Mesothelial cell of epicardium (in vitro differentiated cells): ENCODE results near the gene RAC3. TPM values are rescaled to one million over a fixed set of nuclear protein-coding genes. Genes with fewer than 3 reads are reported as not detected.
A peak's percentile ranks its signal among the peaks of the same experiment; 100 is the strongest.

ENCODE experiments used
- DNase-seq, 2 experiments: peaks; one replicate each; pipeline ENCODE4 v3.0.0; 2021; ENCODE audit warnings: low spot score in 2 of 2; ENCODE audit not compliant: unreplicated experiment in 2 of 2
- H3K27ac Mint-ChIP-seq: 2 replicates; pipeline ENCODE4 v1.8.0; 2021; ENCODE audit warnings: mixed read lengths
- H3K27me3 Mint-ChIP-seq: 2 replicates; pipeline ENCODE4 v1.8.0; 2021; ENCODE audit warnings: low read depth, mixed read lengths
- H3K36me3 Mint-ChIP-seq: 2 replicates; pipeline ENCODE4 v1.8.0; 2021; ENCODE audit warnings: mixed read lengths
- H3K4me1 Mint-ChIP-seq: 2 replicates; pipeline ENCODE4 v1.8.0; 2021; ENCODE audit warnings: mixed read lengths
- H3K4me3 Mint-ChIP-seq: 2 replicates; pipeline ENCODE4 v1.8.0; 2021; ENCODE audit warnings: mild to moderate bottlenecking, moderate library complexity, mixed read lengths
- H3K9me3 Mint-ChIP-seq: 2 replicates; pipeline ENCODE4 v1.8.0; 2021; ENCODE audit warnings: mixed read lengths
- total RNA-seq: library from RNA; stranded (reverse); gene quantifications from 3 replicates; pipeline ENCODE4 v1.2.1, GENCODE V29; 2021
- TF ChIP-seq, protein P1 (sequence below): fragments of 200-600 bp; sonication (generic); IDR thresholded peaks from one replicate; pipeline ENCODE4 v1.5.0; 2021; ENCODE audit warnings: antibody characterized with exemption; ENCODE audit not compliant: unreplicated experiment

RAC3 gene
- total RNA-seq, 1 donor from 2014 or later: 34.6 TPM

GRCh38 chr17:82024859-82025258 lies 6.6 kb upstream of the RAC3 start:
- peaks cover 18% of the 10 kb centered on the region for H3K4me1 Mint-ChIP-seq
- TF ChIP-seq, protein P1, sequence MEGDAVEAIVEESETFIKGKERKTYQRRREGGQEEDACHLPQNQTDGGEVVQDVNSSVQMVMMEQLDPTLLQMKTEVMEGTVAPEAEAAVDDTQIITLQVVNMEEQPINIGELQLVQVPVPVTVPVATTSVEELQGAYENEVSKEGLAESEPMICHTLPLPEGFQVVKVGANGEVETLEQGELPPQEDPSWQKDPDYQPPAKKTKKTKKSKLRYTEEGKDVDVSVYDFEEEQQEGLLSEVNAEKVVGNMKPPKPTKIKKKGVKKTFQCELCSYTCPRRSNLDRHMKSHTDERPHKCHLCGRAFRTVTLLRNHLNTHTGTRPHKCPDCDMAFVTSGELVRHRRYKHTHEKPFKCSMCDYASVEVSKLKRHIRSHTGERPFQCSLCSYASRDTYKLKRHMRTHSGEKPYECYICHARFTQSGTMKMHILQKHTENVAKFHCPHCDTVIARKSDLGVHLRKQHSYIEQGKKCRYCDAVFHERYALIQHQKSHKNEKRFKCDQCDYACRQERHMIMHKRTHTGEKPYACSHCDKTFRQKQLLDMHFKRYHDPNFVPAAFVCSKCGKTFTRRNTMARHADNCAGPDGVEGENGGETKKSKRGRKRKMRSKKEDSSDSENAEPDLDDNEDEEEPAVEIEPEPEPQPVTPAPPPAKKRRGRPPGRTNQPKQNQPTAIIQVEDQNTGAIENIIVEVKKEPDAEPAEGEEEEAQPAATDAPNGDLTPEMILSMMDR: no peak
- no peak for DNase-seq
- no peak overlapping the region for H3K4me3 Mint-ChIP-seq
- H3K9me3 Mint-ChIP-seq: no peaks in the 10 kb centered on the region
- no peak overlapping the region for H3K27ac Mint-ChIP-seq
- H3K36me3 Mint-ChIP-seq: peaks cover 3% of the 10 kb centered on the region
- no peaks in the 10 kb centered on the region for H3K27me3 Mint-ChIP-seq

DNA sequence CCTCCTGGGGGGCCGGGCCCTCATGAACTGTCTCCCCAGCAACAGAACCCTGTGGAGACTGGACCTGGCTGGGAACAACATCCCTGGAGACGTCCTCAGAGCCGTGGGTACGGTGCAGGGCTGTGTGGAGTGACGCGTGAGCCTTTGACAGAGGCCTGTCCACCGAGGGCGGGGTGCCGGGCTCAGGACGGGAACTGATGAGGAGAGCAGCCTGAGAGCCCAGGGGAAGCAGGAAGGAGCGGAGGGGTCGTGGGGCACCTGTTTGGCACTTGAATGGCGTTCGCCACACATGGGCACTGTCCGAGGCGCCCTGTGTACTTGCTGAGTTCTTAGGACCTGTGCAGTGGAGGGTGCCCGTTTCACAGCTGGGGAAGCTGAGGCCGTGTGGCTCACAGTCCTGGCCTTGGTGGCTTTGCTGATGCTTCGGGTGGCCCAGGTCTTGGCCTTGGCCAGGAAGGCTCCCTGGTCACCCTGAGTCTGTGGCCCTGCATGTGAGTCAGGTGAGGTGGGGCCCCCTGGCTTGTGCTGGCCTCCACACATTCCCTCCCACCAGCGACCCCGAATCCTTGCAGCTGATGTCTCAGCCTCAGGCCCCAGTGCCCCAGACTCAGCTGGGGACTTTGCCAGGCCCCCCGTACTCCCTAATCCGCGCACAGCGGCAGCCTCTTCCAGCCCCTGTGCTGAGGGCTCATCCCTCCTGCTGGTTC lies 5.9 kb upstream of the RAC3 start:
- H3K9me3 Mint-ChIP-seq: no peaks in the 10 kb centered on the region
- peaks cover 21% of the 10 kb centered on the region for H3K4me1 Mint-ChIP-seq
- no peak overlapping the region for H3K27ac Mint-ChIP-seq
- H3K36me3 Mint-ChIP-seq: peaks cover 3% of the 10 kb centered on the region
- H3K27me3 Mint-ChIP-seq: no peaks in the 10 kb centered on the region
- no peak overlapping the region for H3K4me3 Mint-ChIP-seq
- no peak for DNase-seq
- TF ChIP-seq, protein P1: no peak

DNA sequence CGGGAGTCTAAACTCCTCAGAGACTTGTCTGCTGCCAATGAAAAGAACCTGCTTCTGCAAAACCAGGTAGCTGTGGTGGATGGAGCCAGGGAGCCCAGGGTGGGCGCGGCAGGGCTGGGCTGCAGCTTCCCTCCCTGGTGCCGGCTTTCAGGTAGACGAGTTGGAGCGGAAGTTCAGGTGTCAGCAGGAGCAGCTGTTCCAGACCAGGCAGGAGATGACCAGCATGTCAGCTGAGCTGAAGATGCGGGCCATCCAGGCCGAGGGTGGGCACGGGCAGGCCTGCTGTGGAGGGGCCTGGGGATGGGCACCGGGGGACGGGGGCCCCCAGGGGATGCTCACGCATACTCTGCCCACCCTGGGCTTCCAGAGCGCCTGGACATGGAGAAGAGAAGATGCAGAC lies 3.2 kb upstream of the RAC3 start:
- no peak for DNase-seq
- Mint-ChIP-seq H3K9me3 (no peaks in the 10 kb centered on the region), H3K4me1 (peaks cover 17% of the 10 kb centered on the region), H3K36me3 (peaks cover 3% of the 10 kb centered on the region), H3K27ac (no peak overlapping the region), H3K27me3 (no peaks in the 10 kb centered on the region), H3K4me3 (no peak overlapping the region)
- TF ChIP-seq, protein P1: no peak

DNA sequence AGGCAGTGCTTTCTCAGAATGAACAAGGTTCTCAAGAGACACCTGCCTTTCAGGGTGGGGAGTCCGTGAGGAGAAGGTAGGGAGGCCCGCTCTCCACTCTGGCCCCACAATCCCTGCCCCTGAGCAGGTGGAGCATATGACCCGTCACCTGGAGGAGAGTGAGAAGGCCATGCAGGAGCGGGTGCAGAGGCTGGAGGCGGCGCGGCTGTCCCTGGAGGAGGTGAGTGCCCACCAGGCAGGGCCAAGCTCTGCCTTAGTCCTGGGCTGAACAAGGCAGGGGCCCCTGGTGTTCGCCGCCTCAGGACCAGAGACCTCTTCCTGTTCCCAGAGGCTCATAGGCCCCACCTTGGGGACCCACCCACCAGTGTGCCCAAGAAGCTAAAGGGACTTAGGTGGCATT lies 2.5 kb upstream of the RAC3 start:
- Mint-ChIP-seq H3K36me3 (peaks cover 3% of the 10 kb centered on the region), H3K4me1 (peaks cover 13% of the 10 kb centered on the region), H3K9me3 (no peaks in the 10 kb centered on the region), H3K27me3 (no peaks in the 10 kb centered on the region), H3K27ac (no peak overlapping the region), H3K4me3 (peak overlapping the region; percentile 8)
- no peak for DNase-seq
- TF ChIP-seq, protein P1: no peak

DNA sequence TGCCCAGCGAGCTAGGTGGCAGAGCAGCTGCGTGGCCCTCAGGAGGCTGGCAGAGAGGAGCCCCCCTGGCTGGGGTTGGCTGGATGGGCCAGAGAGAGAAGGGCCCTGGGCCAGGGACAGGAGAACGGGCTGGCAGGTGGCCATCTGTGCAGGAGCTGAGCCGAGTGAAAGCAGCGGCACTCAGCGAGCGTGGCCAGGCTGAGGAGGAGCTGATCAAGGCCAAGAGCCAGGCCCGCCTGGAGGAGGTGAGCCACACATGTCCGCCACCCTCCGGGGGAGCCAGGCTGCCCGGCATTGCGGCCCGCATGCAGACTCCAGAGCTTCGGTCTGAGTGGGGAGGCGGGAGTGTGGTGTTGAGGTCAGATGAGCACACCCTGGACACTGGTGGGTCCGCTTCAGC lies 2.1 kb upstream of the RAC3 start:
- Mint-ChIP-seq H3K9me3 (no peaks in the 10 kb centered on the region), H3K27ac (no peak overlapping the region), H3K27me3 (no peaks in the 10 kb centered on the region), H3K4me1 (peaks cover 9% of the 10 kb centered on the region), H3K4me3 (peak overlapping the region; percentile 55), H3K36me3 (peaks cover 3% of the 10 kb centered on the region)
- DNase-seq: no peak
- TF ChIP-seq, protein P1: no peak

- no peaks in the 10 kb centered on the region for H3K9me3 Mint-ChIP-seq
- TF ChIP-seq, protein P1: no peak
- no peak for DNase-seq
- H3K4me1 Mint-ChIP-seq: peaks cover 8% of the 10 kb centered on the region
- H3K27ac Mint-ChIP-seq: no peak overlapping the region
- H3K4me3 Mint-ChIP-seq: peak overlapping the region; percentile 55
- no peaks in the 10 kb centered on the region for H3K27me3 Mint-ChIP-seq
- H3K36me3 Mint-ChIP-seq: peaks cover 5% of the 10 kb centered on the region
Observed at GRCh38 chr17:82029990-82030469, 1.4 kb upstream of the RAC3 start.
